Prostate gland (tissue), 2 donors: ENCODE results near the gene DNAH9.

ENCODE experiments used
- CTCF ChIP-seq, 4 experiments: fragments of 200-600 bp in 2 of 4; fragments of 450-650 bp in 2 of 4; sonication (generic) in 2 of 4; IDR thresholded peaks; 1 replicate in 3 of 4; 2 replicates in 1 of 4; pipeline ENCODE4 v1.5.1; 2016 to 2019; ENCODE audit warnings: antibody characterized with exemption in 4 of 4, mild to moderate bottlenecking in 2 of 4, moderate library complexity in 2 of 4
- POLR2A ChIP-seq: fragments of 450-650 bp; IDR thresholded peaks from one replicate; pipeline ENCODE4 v1.6.1; 2016; ENCODE audit warnings: antibody characterized with exemption, mild to moderate bottlenecking
- POLR2AphosphoS5 ChIP-seq: sonication (generic); formaldehyde crosslinking; IDR thresholded peaks from one replicate; pipeline ENCODE4 v1.6.1; 2017; ENCODE audit warnings: antibody characterized with exemption

- TF ChIP-seq CTCF (IDR thresholded peaks at IDR 0.05) (no peak), POLR2AphosphoS5 (no peak), POLR2A (no peak)
Observed at GRCh38 chr17:11840831-11841230, 242.6 kb downstream of the DNAH9 start.
